Measurements from ENCODE around the gene AK5.

GRCh38 chr1:77459881-77460280, 178.1 kb downstream of the AK5 start:
- TF ChIP-seq CTCF (IDR thresholded peaks at IDR 0.05; ENCODE audit: low read depth, low read length) (no peak), MAX (IDR thresholded peaks at IDR 0.05; ENCODE audit: low read depth, low read length) (no peak)

All from NB4 (cell line).